ENCODE results near the gene DYRK1A. TPM values are rescaled to one million over a fixed set of nuclear protein-coding genes. Genes with fewer than 3 reads are reported as not detected.

The DYRK1A gene
- total RNA-seq, 4 donors from 2014 or later = 81.8 to 108 (median 87.4) TPM

GRCh38 chr21:37338671-37339551, 27.7 kb upstream of the DYRK1A start:
- no peaks in the 10 kb centered on the region for H3K27me3 ChIP-seq
- no peak for DNase-seq (ENCODE audit: extremely low spot score)
- H3K4me3 ChIP-seq = peak overlapping the region in 1 of 4 donors; percentile 14
- no peaks in the 10 kb centered on the region for H3K9me3 ChIP-seq
- 40% methylated on average over 11 of the region's 11 CpGs for WGBS
- intact Hi-C loops (cut with DNase I) = loop anchor here (2.0 kb wide), 1 partner anchor 28 kb away; the partner anchor contains the start of gene DYRK1A
- TF ChIP-seq POLR2AphosphoS5 (IDR thresholded peaks at IDR 0.05) = peak; percentile 54 to 82
- no peak for TF ChIP-seq EP300 (IDR thresholded peaks at IDR 0.05)
- H3K27ac ChIP-seq (replicated peaks in 1 of 4) = peak overlapping the region; percentile 77 to 83 (median 82)
- peaks cover 19 to 21% (median 19%) of the 10 kb centered on the region in 4 donors for H3K4me1 ChIP-seq
- no peaks in the 10 kb centered on the region for H3K36me3 ChIP-seq

DNA sequence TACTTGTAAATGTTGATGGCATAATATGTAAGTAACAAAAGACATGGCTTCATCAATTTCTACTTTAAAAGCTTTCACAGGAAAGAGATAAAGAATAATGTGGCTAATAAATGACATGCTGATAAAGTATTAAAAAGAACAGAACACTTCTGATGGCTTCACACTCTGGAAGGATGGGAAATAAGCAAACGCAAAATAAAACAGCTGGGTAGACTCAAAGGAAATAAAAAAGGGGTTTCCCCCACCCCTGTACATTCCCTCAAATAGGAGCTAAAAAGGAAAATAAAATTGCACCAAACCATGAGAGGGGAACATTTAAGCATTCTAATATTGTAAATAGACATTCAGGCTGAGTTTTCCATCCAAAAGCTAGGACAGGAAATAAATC, 27.0 kb upstream of the DYRK1A start:
- Histone ChIP-seq H3K9me3 (no peaks in the 10 kb centered on the region), H3K4me1 (peaks cover 19 to 21% (median 19%) of the 10 kb centered on the region in 4 donors), H3K4me3 (no peak overlapping the region), H3K36me3 (no peaks in the 10 kb centered on the region), H3K27me3 (no peaks in the 10 kb centered on the region), H3K27ac (replicated peaks in 1 of 4) (peak overlapping the region; percentile 77 to 83 (median 82))
- TF ChIP-seq EP300 (IDR thresholded peaks at IDR 0.05) (no peak), POLR2A (IDR thresholded peaks at IDR 0.05; ENCODE audit: low read depth) (no peak), POLR2AphosphoS5 (IDR thresholded peaks at IDR 0.05) (no peak)
- TF ChIP-seq, protein P1, sequence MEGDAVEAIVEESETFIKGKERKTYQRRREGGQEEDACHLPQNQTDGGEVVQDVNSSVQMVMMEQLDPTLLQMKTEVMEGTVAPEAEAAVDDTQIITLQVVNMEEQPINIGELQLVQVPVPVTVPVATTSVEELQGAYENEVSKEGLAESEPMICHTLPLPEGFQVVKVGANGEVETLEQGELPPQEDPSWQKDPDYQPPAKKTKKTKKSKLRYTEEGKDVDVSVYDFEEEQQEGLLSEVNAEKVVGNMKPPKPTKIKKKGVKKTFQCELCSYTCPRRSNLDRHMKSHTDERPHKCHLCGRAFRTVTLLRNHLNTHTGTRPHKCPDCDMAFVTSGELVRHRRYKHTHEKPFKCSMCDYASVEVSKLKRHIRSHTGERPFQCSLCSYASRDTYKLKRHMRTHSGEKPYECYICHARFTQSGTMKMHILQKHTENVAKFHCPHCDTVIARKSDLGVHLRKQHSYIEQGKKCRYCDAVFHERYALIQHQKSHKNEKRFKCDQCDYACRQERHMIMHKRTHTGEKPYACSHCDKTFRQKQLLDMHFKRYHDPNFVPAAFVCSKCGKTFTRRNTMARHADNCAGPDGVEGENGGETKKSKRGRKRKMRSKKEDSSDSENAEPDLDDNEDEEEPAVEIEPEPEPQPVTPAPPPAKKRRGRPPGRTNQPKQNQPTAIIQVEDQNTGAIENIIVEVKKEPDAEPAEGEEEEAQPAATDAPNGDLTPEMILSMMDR (IDR thresholded peaks at IDR 0.05) = no peak
- no peak for DNase-seq (ENCODE audit: extremely low spot score)
- WGBS = 40% methylated on average over 1 of the region's 1 CpG
- intact Hi-C loops (cut with DNase I) = loop anchor here (2.0 kb wide), 1 partner anchor 27 kb away; the partner anchor contains the start of gene DYRK1A

GRCh38 chr21:37341254-37341960, 25.2 kb upstream of the DYRK1A start:
- Histone ChIP-seq H3K4me1 (peaks cover 19 to 21% (median 19%) of the 10 kb centered on the region in 4 donors), H3K4me3 (no peak overlapping the region), H3K36me3 (no peaks in the 10 kb centered on the region), H3K27ac (replicated peaks in 1 of 4) (no peak overlapping the region), H3K9me3 (no peaks in the 10 kb centered on the region), H3K27me3 (no peaks in the 10 kb centered on the region)
- no peak for DNase-seq (ENCODE audit: extremely low spot score)
- 71% methylated on average over 8 of the region's 8 CpGs for WGBS
- TF ChIP-seq POLR2A (IDR thresholded peaks at IDR 0.05; ENCODE audit: low read depth) = no peak
- no peak for TF ChIP-seq POLR2AphosphoS5 (IDR thresholded peaks at IDR 0.05)
- no peak for TF ChIP-seq EP300 (IDR thresholded peaks at IDR 0.05)
- TF ChIP-seq, protein P1 (IDR thresholded peaks at IDR 0.05) = no peak
- intact Hi-C loops (cut with DNase I) = loop anchor here (5.0 kb wide), 1 partner anchor 69 kb away; no protein-coding TSS in a partner anchor

- WGBS = 89% methylated on average over 9 of the region's 9 CpGs
- H3K36me3 ChIP-seq = no peaks in the 10 kb centered on the region
- TF ChIP-seq POLR2AphosphoS5 (IDR thresholded peaks at IDR 0.05) (no peak), POLR2A (IDR thresholded peaks at IDR 0.05; ENCODE audit: low read depth) (no peak), EP300 (IDR thresholded peaks at IDR 0.05) (no peak)
- TF ChIP-seq, protein P1 (IDR thresholded peaks at IDR 0.05) = no peak
Measured at GRCh38 chr21:37342046-37342632, 24.4 kb upstream of the DYRK1A start.

More at GRCh38 chr21:37342046-37342632, 24.4 kb upstream of the DYRK1A start:
- H3K4me1 ChIP-seq = peaks cover 19 to 21% (median 19%) of the 10 kb centered on the region in 4 donors
- H3K27me3 ChIP-seq = no peaks in the 10 kb centered on the region
- intact Hi-C loops (cut with DNase I) = loop anchor here (5.0 kb wide), 1 partner anchor 70 kb away; no protein-coding TSS in a partner anchor
- H3K4me3 ChIP-seq = no peak overlapping the region
- H3K9me3 ChIP-seq = no peaks in the 10 kb centered on the region
- no peak for DNase-seq (ENCODE audit: extremely low spot score)
- no peak overlapping the region for H3K27ac ChIP-seq (replicated peaks in 1 of 4)

All from esophagus muscularis mucosa (tissue), 4 donors.